Colonic mucosa (tissue), 4 donors: ENCODE data around the gene PRPF40B. TPM values are rescaled to one million over a fixed set of nuclear protein-coding genes. Genes with fewer than 3 reads are reported as not detected.

Experiments
- DNase-seq: peaks from one replicate; pipeline ENCODE4 v3.0.0-alpha.2; 2020
- H3K27ac ChIP-seq: fragments of 200-600 bp; one replicate; pipeline ENCODE4 v1.8.0; 2021
- H3K27me3 ChIP-seq: fragments of 200-600 bp; one replicate; pipeline ENCODE4 v1.8.0; 2021
- H3K36me3 ChIP-seq: fragments of 200-600 bp; one replicate; pipeline ENCODE4 v1.8.0; 2021
- H3K4me1 ChIP-seq: fragments of 200-600 bp; one replicate; pipeline ENCODE4 v1.8.0; 2021; ENCODE audit warnings: mild to moderate bottlenecking
- H3K4me3 ChIP-seq: fragments of 200-600 bp; one replicate; pipeline ENCODE4 v1.8.0; 2021
- H3K9ac ChIP-seq, 2 donors: one replicate each; pipeline ENCODE4 v1.7.0; 2013; ENCODE audit warnings: control low read depth in 2 of 2, low read depth in 2 of 2, low read length in 2 of 2
- H3K9me3 ChIP-seq: fragments of 200-600 bp; one replicate; pipeline ENCODE4 v1.8.0; 2021
- intact Hi-C: fragments of 100-400 bp; cut with DNase I; formaldehyde crosslinking; loops from one replicate; pipeline ENCODE4 v1.14.1; 2022
- total RNA-seq, 2 donors: library from RNA; stranded (reverse); fragmentation: NEBNext Ultra II Directional in 1 of 2; extraction: Animal tissue kit (Norgen Biotek cat#: 25700) in 1 of 2; gene quantifications; one replicate each; pipeline ENCODE4 v1.2.1, GENCODE V29; 2021
- TF ChIP-seq, protein P1 (sequence below): fragments of 200-600 bp; IDR thresholded peaks from one replicate; pipeline ENCODE4 v1.8.0; 2022; ENCODE audit warnings: antibody characterized with exemption, mild to moderate bottlenecking
- donor health status: healthy.
- donor health status: DM: no; HTN: no; CAD: no.
- donor health status: DM: no; HTN: no; CAD: no.

Gene PRPF40B
- total RNA-seq, 2 donors from 2014 or later: 8.5 to 14.1 TPM

DNA sequence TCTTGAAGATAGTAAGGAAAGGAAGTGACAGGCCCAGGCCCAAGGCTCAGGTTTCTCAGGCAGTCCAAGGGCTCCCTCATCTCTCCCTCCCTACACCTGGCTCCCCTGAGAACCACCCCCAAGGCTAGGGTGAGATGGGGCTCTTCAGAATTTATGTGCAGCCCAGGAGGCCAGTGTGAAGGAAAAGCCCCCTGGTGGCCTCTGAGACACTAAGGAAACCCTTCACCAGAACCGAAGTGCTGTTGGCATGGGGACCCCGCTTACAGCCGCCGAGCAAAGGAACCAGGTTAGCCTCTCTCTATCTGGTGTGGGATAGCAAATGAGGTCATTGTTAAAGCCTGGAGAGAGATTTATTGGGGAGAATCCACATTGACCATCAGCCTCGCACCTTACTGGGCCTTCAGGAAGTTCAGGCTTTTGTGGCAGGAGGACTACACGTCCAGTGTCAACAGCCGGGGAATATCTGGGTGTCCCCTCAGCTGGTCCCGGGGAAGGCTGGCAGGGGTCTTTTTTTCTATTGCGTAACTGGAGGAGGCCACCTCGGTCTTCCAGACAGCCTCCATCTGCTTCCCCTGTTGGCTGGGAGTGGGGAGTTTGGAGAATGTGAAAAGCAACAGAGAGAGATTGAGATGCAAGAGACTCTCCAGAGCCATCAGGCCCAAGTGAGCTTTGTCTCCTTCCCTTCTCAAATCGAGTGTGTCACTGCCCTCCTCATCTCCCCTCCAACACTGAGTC is 36.0 kb upstream of the PRPF40B start:
- H3K36me3 ChIP-seq: no peaks in the 10 kb centered on the region
- TF ChIP-seq, protein P1, sequence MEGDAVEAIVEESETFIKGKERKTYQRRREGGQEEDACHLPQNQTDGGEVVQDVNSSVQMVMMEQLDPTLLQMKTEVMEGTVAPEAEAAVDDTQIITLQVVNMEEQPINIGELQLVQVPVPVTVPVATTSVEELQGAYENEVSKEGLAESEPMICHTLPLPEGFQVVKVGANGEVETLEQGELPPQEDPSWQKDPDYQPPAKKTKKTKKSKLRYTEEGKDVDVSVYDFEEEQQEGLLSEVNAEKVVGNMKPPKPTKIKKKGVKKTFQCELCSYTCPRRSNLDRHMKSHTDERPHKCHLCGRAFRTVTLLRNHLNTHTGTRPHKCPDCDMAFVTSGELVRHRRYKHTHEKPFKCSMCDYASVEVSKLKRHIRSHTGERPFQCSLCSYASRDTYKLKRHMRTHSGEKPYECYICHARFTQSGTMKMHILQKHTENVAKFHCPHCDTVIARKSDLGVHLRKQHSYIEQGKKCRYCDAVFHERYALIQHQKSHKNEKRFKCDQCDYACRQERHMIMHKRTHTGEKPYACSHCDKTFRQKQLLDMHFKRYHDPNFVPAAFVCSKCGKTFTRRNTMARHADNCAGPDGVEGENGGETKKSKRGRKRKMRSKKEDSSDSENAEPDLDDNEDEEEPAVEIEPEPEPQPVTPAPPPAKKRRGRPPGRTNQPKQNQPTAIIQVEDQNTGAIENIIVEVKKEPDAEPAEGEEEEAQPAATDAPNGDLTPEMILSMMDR: no peak
- intact Hi-C loops: loop anchor here (10.0 kb wide), 1 partner anchor 233 kb away; no protein-coding TSS in a partner anchor
- H3K27ac ChIP-seq: no peak overlapping the region
- no peaks in the 10 kb centered on the region for H3K4me1 ChIP-seq
- H3K9ac ChIP-seq: no peak overlapping the region
- no peaks in the 10 kb centered on the region for H3K9me3 ChIP-seq
- H3K27me3 ChIP-seq: no peaks in the 10 kb centered on the region
- DNase-seq: no peak
- H3K4me3 ChIP-seq: no peak overlapping the region

DNA sequence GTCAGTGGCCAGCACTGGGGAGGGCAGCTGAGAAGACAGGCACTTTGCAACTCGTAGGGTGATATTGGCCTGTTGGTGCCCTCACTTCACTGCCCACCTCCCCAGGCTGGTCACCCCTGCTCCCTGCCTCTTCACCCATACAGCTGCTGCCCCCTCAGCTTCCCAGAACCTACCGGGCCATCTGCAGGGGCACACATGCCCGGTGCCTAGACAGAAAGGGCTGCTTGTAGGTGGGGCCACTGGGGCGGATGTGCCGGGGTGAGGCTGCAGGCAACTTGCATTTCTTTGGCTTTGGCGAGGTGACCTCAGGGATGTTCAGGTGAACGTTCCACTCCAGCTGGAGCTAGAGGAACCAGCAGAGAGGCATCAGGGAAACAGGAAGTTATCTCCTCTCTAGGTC is 35.1 kb upstream of the PRPF40B start:
- DNase-seq: no peak
- intact Hi-C loops: loop anchor here (10.0 kb wide), 1 partner anchor 233 kb away; no protein-coding TSS in a partner anchor
- TF ChIP-seq, protein P1: no peak

GRCh38 chr12:49588721-49589516 is 34.4 kb upstream of the PRPF40B start:
- intact Hi-C loops: loop anchor here (10.0 kb wide), 1 partner anchor 234 kb away; no protein-coding TSS in a partner anchor
- no peak overlapping the region for H3K27ac ChIP-seq
- DNase-seq: no peak

More for the DNA sequence above, 35.1 kb upstream of the PRPF40B start:
- Histone ChIP-seq H3K36me3 (no peaks in the 10 kb centered on the region), H3K27ac (no peak overlapping the region), H3K9ac (no peak overlapping the region), H3K4me3 (no peak overlapping the region), H3K27me3 (no peaks in the 10 kb centered on the region), H3K4me1 (no peaks in the 10 kb centered on the region), H3K9me3 (no peaks in the 10 kb centered on the region)

GRCh38 chr12:49598527-49598926 is 24.8 kb upstream of the PRPF40B start:
- TF ChIP-seq, protein P1: no peak

More at GRCh38 chr12:49588721-49589516, 34.4 kb upstream of the PRPF40B start:
- TF ChIP-seq, protein P1: no peak
- Histone ChIP-seq H3K4me1 (no peaks in the 10 kb centered on the region), H3K27me3 (no peaks in the 10 kb centered on the region), H3K9ac (no peak overlapping the region), H3K4me3 (no peak overlapping the region), H3K36me3 (no peaks in the 10 kb centered on the region), H3K9me3 (no peaks in the 10 kb centered on the region)

DNA sequence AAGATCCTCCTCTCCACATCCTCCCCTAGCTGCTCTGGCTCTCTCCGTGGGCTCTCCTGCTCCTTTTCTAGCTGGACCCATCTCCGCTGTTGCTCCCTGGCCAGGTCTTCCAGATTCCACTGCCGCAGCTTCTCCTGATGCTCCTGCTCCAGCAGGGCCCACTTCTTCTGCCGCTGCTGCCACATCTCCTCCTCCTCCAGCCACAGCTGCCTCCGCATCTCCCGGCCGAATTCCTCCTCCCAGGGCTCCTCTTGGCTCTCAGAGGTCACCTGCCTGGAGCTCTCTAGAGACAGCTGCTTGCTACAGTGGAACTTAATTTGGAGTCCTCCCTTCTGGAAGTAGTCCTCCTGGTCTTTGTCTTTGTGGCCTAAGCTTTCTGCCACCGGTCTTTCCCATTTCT is 23.4 kb upstream of the PRPF40B start:
- Histone ChIP-seq H3K36me3 (no peaks in the 10 kb centered on the region), H3K27me3 (no peaks in the 10 kb centered on the region), H3K4me3 (no peak overlapping the region), H3K27ac (no peak overlapping the region), H3K9ac (no peak overlapping the region), H3K9me3 (no peaks in the 10 kb centered on the region), H3K4me1 (no peaks in the 10 kb centered on the region)
- no peak for DNase-seq
- intact Hi-C loops: no loop called here
- TF ChIP-seq, protein P1: no peak

More at GRCh38 chr12:49598527-49598926, 24.8 kb upstream of the PRPF40B start:
- DNase-seq: no peak
- H3K36me3 ChIP-seq: no peaks in the 10 kb centered on the region
- H3K4me1 ChIP-seq: no peaks in the 10 kb centered on the region
- H3K4me3 ChIP-seq: no peak overlapping the region
- intact Hi-C loops: no loop called here
- no peaks in the 10 kb centered on the region for H3K9me3 ChIP-seq
- H3K27ac ChIP-seq: no peak overlapping the region
- no peaks in the 10 kb centered on the region for H3K27me3 ChIP-seq
- H3K9ac ChIP-seq: no peak overlapping the region
